SK-N-SH (cell line): ENCODE data around the gene ANP32A. TPM values are rescaled to one million over a fixed set of nuclear protein-coding genes. Genes with fewer than 3 reads are reported as not detected.

ENCODE experiments used
- CTCF ChIA-PET: fragments of 300-600, 350-600 bp; formaldehyde crosslinking; extraction: SDS; loops from one replicate; lab custom pipeline; 2021; lab: Yijun Ruan, JAX
- POLR2A ChIA-PET: fragments of 350-600 bp; sonication (Branson Sonifier 250); formaldehyde crosslinking; extraction: SDS; loops from one replicate; lab custom pipeline; 2020; ENCODE audit warnings: antibody characterized with exemption, inconsistent platforms; lab: Yijun Ruan, JAX
- DNase-seq: peaks from one replicate; pipeline ENCODE4 v3.0.0; 2012
- H2AFZ ChIP-seq: fragments of 200-600 bp; sonication (generic); 2 replicates; pipeline ENCODE4 v1.8.1; 2016; ENCODE audit warnings: antibody characterized with exemption, mild to moderate bottlenecking, low read depth
- H3F3A ChIP-seq: fragments of 200-600 bp; sonication (generic); replicated peaks from 2 replicates; pipeline ENCODE3; 2016; ENCODE audit warnings: antibody characterized with exemption, mild to moderate bottlenecking; ENCODE audit not compliant: insufficient read depth
- H3K27ac ChIP-seq, 2 experiments: fragments of 200-500 bp in 1 of 2; fragments of 200-600 bp in 1 of 2; sonication (Bioruptor generic) in 1 of 2; sonication (generic), shearing (Covaris generic) in 1 of 2; 2 replicates each; pipeline versions ENCODE4 v1.5.1 to v1.6.1; 2014 to 2016; ENCODE audit warnings: low read depth in 2 of 2, inconsistent platforms in 1 of 2, low read length in 1 of 2, mild to moderate bottlenecking in 1 of 2, mixed read lengths in 1 of 2
- H3K27me3 ChIP-seq: fragments of 200-600 bp; sonication (generic), shearing (Covaris generic); 2 replicates; pipeline ENCODE4 v1.6.1; 2016; ENCODE audit warnings: mixed run types; ENCODE audit not compliant: insufficient read depth
- H3K36me3 ChIP-seq, 2 experiments: fragments of 200-500 bp in 1 of 2; fragments of 200-600 bp in 1 of 2; sonication (Bioruptor generic) in 1 of 2; sonication (generic) in 1 of 2; replicated peaks in 1 of 2; 2 replicates each; pipeline versions ENCODE3 to v1.5.1; 2014 to 2016; ENCODE audit warnings: low read length in 1 of 2, mild to moderate bottlenecking in 1 of 2; ENCODE audit not compliant: insufficient read depth in 2 of 2, control insufficient read depth in 1 of 2
- H3K4me1 ChIP-seq, 2 experiments: fragments of 200-500 bp in 1 of 2; fragments of 200-600 bp in 1 of 2; sonication (Bioruptor generic) in 1 of 2; sonication (generic), shearing (Covaris generic) in 1 of 2; 2 replicates each; pipeline versions ENCODE4 v1.5.1 to v1.6.1; 2014 to 2016; ENCODE audit warnings: low read depth in 1 of 2, low read length in 1 of 2, mixed run types in 1 of 2; ENCODE audit not compliant: insufficient read depth in 2 of 2, control insufficient read depth in 1 of 2
- H3K4me2 ChIP-seq: fragments of 200-600 bp; sonication (generic), shearing (Covaris generic); 2 replicates; pipeline ENCODE4 v1.6.1; 2017; ENCODE audit warnings: mixed run types
- H3K4me3 ChIP-seq, 2 experiments: fragments of 200-500 bp in 1 of 2; fragments of 200-600 bp in 1 of 2; sonication (Bioruptor generic) in 1 of 2; sonication (generic), shearing (Covaris generic) in 1 of 2; 2 replicates each; pipeline versions ENCODE4 v1.5.1 to v1.8.1; 2014 to 2016; ENCODE audit warnings: low read depth in 2 of 2, inconsistent platforms in 1 of 2, low read length in 1 of 2, mild to moderate bottlenecking in 1 of 2, mixed read lengths in 1 of 2, moderate library complexity in 1 of 2
- H3K79me2 ChIP-seq: fragments of 200-600 bp; sonication (generic); 2 replicates; pipeline ENCODE4 v1.8.1; 2017; ENCODE audit warnings: mild to moderate bottlenecking; ENCODE audit not compliant: insufficient read depth
- H3K9ac ChIP-seq: fragments of 200-600 bp; sonication (generic); 2 replicates; pipeline ENCODE4 v1.6.1; 2017; ENCODE audit warnings: mixed run types
- H3K9me2 ChIP-seq: fragments of 200-600 bp; sonication (generic); 2 replicates; pipeline ENCODE4 v1.6.1; 2017; ENCODE audit warnings: mixed run types
- H3K9me3 ChIP-seq: fragments of 200-600 bp; sonication (generic); 2 replicates; pipeline ENCODE4 v1.6.1; 2017; ENCODE audit warnings: mixed run types, mild to moderate bottlenecking, moderate library complexity
- H4K20me1 ChIP-seq: fragments of 200-600 bp; sonication (generic); 2 replicates; pipeline ENCODE4 v1.6.1; 2017; ENCODE audit warnings: mild to moderate bottlenecking, mixed run types; ENCODE audit not compliant: insufficient read depth
- EP300 ChIP-seq, 2 experiments: IDR thresholded peaks; 2 replicates each; pipeline versions ENCODE4 v1.4.0 to v1.6.1; 2012; ENCODE audit warnings: borderline replicate concordance in 1 of 2, low read depth in 1 of 2, low read length in 1 of 2
- EZH2phosphoT487 ChIP-seq: fragments of 200-600 bp; sonication (generic); IDR thresholded peaks from 2 replicates; pipeline ENCODE4 v1.6.1; 2017; ENCODE audit warnings: low read depth, mixed run types, mild to moderate bottlenecking, antibody characterized with exemption, moderate library complexity, borderline replicate concordance
- FOXJ3 ChIP-seq: sonication (generic); formaldehyde crosslinking; IDR thresholded peaks from 2 replicates; pipeline ENCODE4 v1.5.1; 2020; ENCODE audit warnings: mild to moderate bottlenecking, missing genetic modification reagents
- GABPA ChIP-seq: IDR thresholded peaks from 2 replicates; pipeline ENCODE4 v1.4.0; 2012; ENCODE audit warnings: low read depth, mild to moderate bottlenecking
- GATA2 ChIP-seq: sonication (generic); formaldehyde crosslinking; IDR thresholded peaks from 2 replicates; pipeline ENCODE4 v1.5.0; 2020; ENCODE audit warnings: mild to moderate bottlenecking, missing genetic modification reagents
- JUND ChIP-seq: IDR thresholded peaks from 2 replicates; pipeline ENCODE4 v1.4.0; 2012
- MEF2A ChIP-seq: IDR thresholded peaks from 2 replicates; pipeline ENCODE4 v1.4.0; 2012; ENCODE audit warnings: low read depth, borderline replicate concordance
- MXI1 ChIP-seq: IDR thresholded peaks from 2 replicates; pipeline ENCODE4 v1.6.1; 2012; ENCODE audit warnings: mild to moderate bottlenecking, low read depth, low read length, improper control_type of control experiment
- NFIC ChIP-seq: IDR thresholded peaks from 2 replicates; pipeline ENCODE4 v1.4.0; 2012; ENCODE audit warnings: borderline replicate concordance
- POLR2AphosphoS5 ChIP-seq: IDR thresholded peaks from 2 replicates; pipeline ENCODE4 v1.6.1; 2012; ENCODE audit warnings: low read depth, low read length
- RAD21 ChIP-seq: IDR thresholded peaks from 2 replicates; pipeline ENCODE4 v1.6.1; 2012; ENCODE audit warnings: mild to moderate bottlenecking, low read length
- RFX5 ChIP-seq: IDR thresholded peaks from 2 replicates; pipeline ENCODE4 v1.6.1; 2012; ENCODE audit warnings: mild to moderate bottlenecking, improper control_type of control experiment, low read length
- SIN3A ChIP-seq: IDR thresholded peaks from 2 replicates; pipeline ENCODE4 v1.6.1; 2012; ENCODE audit warnings: low read depth, mild to moderate bottlenecking, low read length, moderate library complexity, borderline replicate concordance
- SMC3 ChIP-seq: IDR thresholded peaks from 2 replicates; pipeline ENCODE4 v1.6.1; 2012; ENCODE audit warnings: low read depth, low read length, improper control_type of control experiment
- TAF1 ChIP-seq: IDR thresholded peaks from 2 replicates; pipeline ENCODE4 v1.6.1; 2012; ENCODE audit warnings: low read depth, mild to moderate bottlenecking, low read length, moderate library complexity, borderline replicate concordance
- TEAD4 ChIP-seq: IDR thresholded peaks from 2 replicates; pipeline ENCODE4 v1.4.0; 2012; ENCODE audit warnings: mild to moderate bottlenecking, borderline replicate concordance; ENCODE audit not compliant: insufficient read depth
- YY1 ChIP-seq: IDR thresholded peaks from 2 replicates; pipeline ENCODE4 v1.4.0; 2012; ENCODE audit warnings: low read depth, mild to moderate bottlenecking
- WGBS: methylation state at CpG from one replicate; pipeline ENCODE4 v1.1.6; 2017; ENCODE audit warnings: low lambda C conversion rate; 5-methylcytosine and 5-hydroxymethylcytosine counted together
- polyA plus RNA-seq, 3 experiments: library from polyadenylated mRNA; depleted of rRNA; stranded (reverse); fragments of >200 nt; gene quantifications; 2 replicates each; pipeline ENCODE4 v1.2.3, GENCODE V29; 2012
- TF ChIP-seq, protein P1 (sequence below): IDR thresholded peaks from 2 replicates; pipeline ENCODE4; 2012
- TF ChIP-seq, protein P2 (sequence below): fragments of 150-350 bp; IDR thresholded peaks from 2 replicates; pipeline ENCODE4 v1.6.1; 2017; ENCODE audit warnings: antibody characterized with exemption, low read length, low read depth, borderline replicate concordance
- TF ChIP-seq, protein P3 (sequence below): IDR thresholded peaks from 2 replicates; pipeline ENCODE4 v1.6.1; 2012; ENCODE audit warnings: mild to moderate bottlenecking, low read depth, low read length, moderate library complexity
- TF ChIP-seq, protein P4 (sequence below): IDR thresholded peaks from 2 replicates; pipeline ENCODE4 v1.4.0; 2012; ENCODE audit warnings: low read depth, borderline replicate concordance

The ANP32A gene
- polyA plus RNA-seq, 1 of the 3 experiments (the other 2 are of a cell fraction) = 58.4 TPM

DNA sequence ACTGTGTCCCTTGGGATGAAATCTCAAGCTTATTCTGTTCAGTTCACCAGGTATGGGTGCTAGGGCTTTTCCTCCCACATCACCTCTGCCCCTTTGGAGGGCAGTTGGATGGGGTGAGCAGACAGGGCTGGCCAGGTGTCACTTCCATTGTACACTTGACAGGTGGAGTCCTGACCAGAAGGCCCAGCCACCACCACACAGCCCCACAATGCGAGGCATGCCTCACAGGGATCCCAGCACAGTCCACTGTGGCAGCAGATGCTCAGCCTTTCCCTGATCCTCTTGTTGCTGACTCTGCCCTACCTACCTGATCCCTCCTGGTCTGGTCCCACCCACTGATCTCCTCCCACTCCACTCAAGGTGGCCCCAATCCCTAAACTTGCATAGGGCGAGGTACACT lies 88.2 kb downstream of the ANP32A start:
- WGBS = 57% methylated on average over 2 of the region's 2 CpGs
- Histone ChIP-seq H4K20me1 (no peaks in the 10 kb centered on the region), H3K9me2 (no peaks in the 10 kb centered on the region), H3F3A (no peaks in the 10 kb centered on the region), H3K27ac (no peak overlapping the region), H3K36me3 (no peaks in the 10 kb centered on the region), H3K9me3 (no peaks in the 10 kb centered on the region), H3K79me2 (no peaks in the 10 kb centered on the region), H3K4me3 (no peak overlapping the region), H3K4me1 (peaks cover 0 to 8% of the 10 kb centered on the region in 2 experiments; a peak in 1 of 4 replicates), H3K4me2 (no peak overlapping the region), H2AFZ (no peak overlapping the region), H3K27me3 (no peaks in the 10 kb centered on the region; the same call in 1 of the 2 replicates), H3K9ac (no peak overlapping the region)
- CTCF ChIA-PET = interaction anchor here (1.0 to 8.6 kb wide), 7 partner anchors 16 to 196 kb away, joined by 3 to 90 read pairs (median 4); no protein-coding TSS in a partner anchor
- DNase-seq = no peak
- POLR2A ChIA-PET = no interaction called here
- TF ChIP-seq TAF1 (no peak), GABPA (no peak), EZH2phosphoT487 (no peak), RFX5 (no peak), MEF2A (no peak), SMC3 (no peak), MXI1 (no peak), YY1 (no peak), POLR2AphosphoS5 (no peak), GATA2 (no peak), EP300 (IDR thresholded peaks at IDR 0.05; ENCODE audit: borderline replicate concordance in 1 of 2, low read depth in 1 of 2, low read length in 1 of 2) (no peak)
- TF ChIP-seq, protein P1, sequence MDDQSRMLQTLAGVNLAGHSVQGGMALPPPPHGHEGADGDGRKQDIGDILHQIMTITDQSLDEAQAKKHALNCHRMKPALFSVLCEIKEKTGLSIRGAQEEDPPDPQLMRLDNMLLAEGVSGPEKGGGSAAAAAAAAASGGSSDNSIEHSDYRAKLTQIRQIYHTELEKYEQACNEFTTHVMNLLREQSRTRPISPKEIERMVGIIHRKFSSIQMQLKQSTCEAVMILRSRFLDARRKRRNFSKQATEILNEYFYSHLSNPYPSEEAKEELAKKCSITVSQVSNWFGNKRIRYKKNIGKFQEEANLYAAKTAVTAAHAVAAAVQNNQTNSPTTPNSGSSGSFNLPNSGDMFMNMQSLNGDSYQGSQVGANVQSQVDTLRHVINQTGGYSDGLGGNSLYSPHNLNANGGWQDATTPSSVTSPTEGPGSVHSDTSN = no peak
- TF ChIP-seq, protein P2, sequence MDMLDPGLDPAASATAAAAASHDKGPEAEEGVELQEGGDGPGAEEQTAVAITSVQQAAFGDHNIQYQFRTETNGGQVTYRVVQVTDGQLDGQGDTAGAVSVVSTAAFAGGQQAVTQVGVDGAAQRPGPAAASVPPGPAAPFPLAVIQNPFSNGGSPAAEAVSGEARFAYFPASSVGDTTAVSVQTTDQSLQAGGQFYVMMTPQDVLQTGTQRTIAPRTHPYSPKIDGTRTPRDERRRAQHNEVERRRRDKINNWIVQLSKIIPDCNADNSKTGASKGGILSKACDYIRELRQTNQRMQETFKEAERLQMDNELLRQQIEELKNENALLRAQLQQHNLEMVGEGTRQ = no peak

DNA sequence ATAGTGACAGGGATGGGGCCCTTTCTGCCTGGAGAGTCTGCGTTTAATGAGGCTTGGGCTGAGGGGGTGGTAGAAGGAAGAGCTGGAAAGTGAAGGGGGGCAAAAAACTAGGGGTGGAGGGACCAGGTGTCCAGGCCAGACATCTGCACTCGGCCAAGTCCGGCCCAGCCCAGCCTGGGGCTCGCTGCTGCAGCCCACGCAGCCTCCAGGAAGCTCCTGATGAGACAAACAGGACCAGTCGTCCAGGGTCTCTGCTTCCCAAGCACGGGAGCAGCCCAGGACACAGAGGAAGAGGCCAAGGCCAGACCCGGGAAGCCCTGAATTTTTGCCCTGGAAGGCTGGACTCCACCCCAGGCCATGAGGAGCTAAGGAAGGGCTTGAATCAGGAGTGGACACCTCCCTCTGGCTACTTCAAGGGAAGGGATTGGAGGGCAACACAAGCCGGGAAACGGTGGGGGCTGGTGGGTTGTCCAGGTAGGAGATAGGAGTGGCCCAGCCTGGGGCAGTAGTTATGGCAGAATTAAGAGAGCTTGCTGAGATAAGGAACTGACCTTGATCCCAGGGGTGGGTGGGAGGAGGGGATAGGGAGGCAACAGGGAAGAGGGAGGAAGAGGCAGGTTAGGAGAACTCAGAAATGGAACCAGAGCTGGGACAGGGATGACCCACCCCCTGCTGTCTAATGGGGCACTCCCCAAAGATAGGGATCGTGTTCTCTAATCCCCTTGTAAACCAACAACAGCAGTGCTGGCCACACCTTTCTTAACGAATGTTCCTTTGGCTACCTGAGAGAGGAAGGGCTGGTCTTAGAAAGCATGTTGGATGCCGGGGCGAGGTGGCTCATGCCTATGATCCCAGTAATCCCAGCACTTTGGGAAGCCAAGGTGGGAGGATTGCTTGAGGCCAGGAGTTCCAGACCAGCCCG lies 89.5 kb downstream of the ANP32A start:
- no peaks in the 10 kb centered on the region for H3K9me2 ChIP-seq
- DNase-seq = no peak
- no peak overlapping the region for H2AFZ ChIP-seq
- H3K27me3 ChIP-seq = no peaks in the 10 kb centered on the region; the same call in 1 of the 2 replicates
- no peaks in the 10 kb centered on the region for H3F3A ChIP-seq
- no peaks in the 10 kb centered on the region for H3K36me3 ChIP-seq
- H3K79me2 ChIP-seq = no peaks in the 10 kb centered on the region
- H3K4me1 ChIP-seq = peaks cover 0 to 8% of the 10 kb centered on the region in 2 experiments; a peak in 1 of 4 replicates
- H3K9ac ChIP-seq = no peak overlapping the region
- H4K20me1 ChIP-seq = no peaks in the 10 kb centered on the region
- POLR2A ChIA-PET = interaction anchor here (1.3 kb wide), 1 partner anchor 144 kb away, joined by 4 read pairs; no protein-coding TSS in a partner anchor
- CTCF ChIA-PET = interaction anchor here (0.9 to 8.6 kb wide), 16 partner anchors 11 to 234 kb away, joined by 3 to 90 read pairs (median 4); no protein-coding TSS in a partner anchor
- H3K4me3 ChIP-seq = no peak overlapping the region
- no peak overlapping the region for H3K27ac ChIP-seq
- 53% methylated on average over 13 of the region's 15 CpGs for WGBS
- no peaks in the 10 kb centered on the region for H3K9me3 ChIP-seq
- no peak overlapping the region for H3K4me2 ChIP-seq
- TF ChIP-seq RAD21 (no peak), JUND (no peak), FOXJ3 (CRISPR knock-in tag) (no peak), TEAD4 (no peak), RFX5 (no peak), GATA2 (no peak), NFIC (no peak), SIN3A (no peak)
- TF ChIP-seq, protein P3, sequence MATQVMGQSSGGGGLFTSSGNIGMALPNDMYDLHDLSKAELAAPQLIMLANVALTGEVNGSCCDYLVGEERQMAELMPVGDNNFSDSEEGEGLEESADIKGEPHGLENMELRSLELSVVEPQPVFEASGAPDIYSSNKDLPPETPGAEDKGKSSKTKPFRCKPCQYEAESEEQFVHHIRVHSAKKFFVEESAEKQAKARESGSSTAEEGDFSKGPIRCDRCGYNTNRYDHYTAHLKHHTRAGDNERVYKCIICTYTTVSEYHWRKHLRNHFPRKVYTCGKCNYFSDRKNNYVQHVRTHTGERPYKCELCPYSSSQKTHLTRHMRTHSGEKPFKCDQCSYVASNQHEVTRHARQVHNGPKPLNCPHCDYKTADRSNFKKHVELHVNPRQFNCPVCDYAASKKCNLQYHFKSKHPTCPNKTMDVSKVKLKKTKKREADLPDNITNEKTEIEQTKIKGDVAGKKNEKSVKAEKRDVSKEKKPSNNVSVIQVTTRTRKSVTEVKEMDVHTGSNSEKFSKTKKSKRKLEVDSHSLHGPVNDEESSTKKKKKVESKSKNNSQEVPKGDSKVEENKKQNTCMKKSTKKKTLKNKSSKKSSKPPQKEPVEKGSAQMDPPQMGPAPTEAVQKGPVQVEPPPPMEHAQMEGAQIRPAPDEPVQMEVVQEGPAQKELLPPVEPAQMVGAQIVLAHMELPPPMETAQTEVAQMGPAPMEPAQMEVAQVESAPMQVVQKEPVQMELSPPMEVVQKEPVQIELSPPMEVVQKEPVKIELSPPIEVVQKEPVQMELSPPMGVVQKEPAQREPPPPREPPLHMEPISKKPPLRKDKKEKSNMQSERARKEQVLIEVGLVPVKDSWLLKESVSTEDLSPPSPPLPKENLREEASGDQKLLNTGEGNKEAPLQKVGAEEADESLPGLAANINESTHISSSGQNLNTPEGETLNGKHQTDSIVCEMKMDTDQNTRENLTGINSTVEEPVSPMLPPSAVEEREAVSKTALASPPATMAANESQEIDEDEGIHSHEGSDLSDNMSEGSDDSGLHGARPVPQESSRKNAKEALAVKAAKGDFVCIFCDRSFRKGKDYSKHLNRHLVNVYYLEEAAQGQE = no peak
- TF ChIP-seq, protein P4, sequence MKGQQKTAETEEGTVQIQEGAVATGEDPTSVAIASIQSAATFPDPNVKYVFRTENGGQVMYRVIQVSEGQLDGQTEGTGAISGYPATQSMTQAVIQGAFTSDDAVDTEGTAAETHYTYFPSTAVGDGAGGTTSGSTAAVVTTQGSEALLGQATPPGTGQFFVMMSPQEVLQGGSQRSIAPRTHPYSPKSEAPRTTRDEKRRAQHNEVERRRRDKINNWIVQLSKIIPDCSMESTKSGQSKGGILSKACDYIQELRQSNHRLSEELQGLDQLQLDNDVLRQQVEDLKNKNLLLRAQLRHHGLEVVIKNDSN = no peak
